ENCODE results near the gene AP4E1. TPM values are rescaled to one million over a fixed set of nuclear protein-coding genes. Genes with fewer than 3 reads are reported as not detected.

Gene AP4E1
- total and polyA plus RNA-seq, 2 of the 8 experiments (the other 6 are each of a cell fraction or from before 2014, with no cell fraction given), result 1.4 to 10.9 TPM

- H3K9ac ChIP-seq (replicated peaks in 1 of 4; ENCODE audit: extremely low read depth in 1 of 4, low read depth in 3 of 4, low read length in 3 of 4), result no peak overlapping the region
- no peak for FAIRE-seq
- no peak overlapping the region for H4K8ac ChIP-seq (ENCODE audit: extremely low read depth, insufficient read depth, low read length)
- no peak overlapping the region for H2BK120ac ChIP-seq (replicated peaks; ENCODE audit: low read depth, low read length)
- H3K23me2 ChIP-seq (ENCODE audit: low read depth, low read length), result no peaks in the 10 kb centered on the region
- no peak overlapping the region for H2AFZ ChIP-seq (ENCODE audit: low read length)
- ChIA-PET POLR2A (ENCODE audit: partially characterized antibody) (no interaction called here), CTCF (ENCODE audit: partially characterized antibody) (no interaction called here)
- H3K4me3 ChIP-seq (ENCODE audit: extremely low read depth in 1 of 4, insufficient read depth in 2 of 4, low read depth in 3 of 4, low read length in 4 of 4), result no peak overlapping the region
- no peak overlapping the region for H2BK12ac ChIP-seq (ENCODE audit: low read depth, low read length)
- no peak overlapping the region for H2BK20ac ChIP-seq (ENCODE audit: low read length)
- H2BK5ac ChIP-seq (ENCODE audit: low read depth, low read length), result no peak overlapping the region
- H4K5ac ChIP-seq (ENCODE audit: insufficient read length, low read depth, low read length), result no peak overlapping the region
- no peak overlapping the region for H3K14ac ChIP-seq (ENCODE audit: insufficient read length)
- H3K36me3 ChIP-seq (ENCODE audit: control insufficient read depth in 2 of 4, insufficient read depth in 4 of 4, low read length in 3 of 4), result peaks cover 0 to 10% (median 2%) of the 10 kb centered on the region in 4 experiments; a peak in 2 of 8 replicates
- H3K23ac ChIP-seq (ENCODE audit: insufficient read length), result no peak overlapping the region
- H3K56ac ChIP-seq (replicated peaks; ENCODE audit: insufficient read length, low read depth, low read length), result no peak overlapping the region
- DNase-seq (ENCODE audit: low read depth in 1 of 2, low spot score in 2 of 2), result no peak
- H4K91ac ChIP-seq (replicated peaks; ENCODE audit: insufficient read length, low read length), result no peak overlapping the region
- no peak overlapping the region for H2AK5ac ChIP-seq (ENCODE audit: low read depth, low read length)
- no peaks in the 10 kb centered on the region for H3K4me1 ChIP-seq (replicated peaks in 1 of 4; ENCODE audit: control insufficient read depth in 3 of 4, insufficient read depth in 4 of 4, low read length in 3 of 4)
- H2BK15ac ChIP-seq (ENCODE audit: low read length), result no peak overlapping the region
- no peak overlapping the region for H3K4ac ChIP-seq (replicated peaks; ENCODE audit: insufficient read length, low read depth, low read length)
- H3K9me3 ChIP-seq (ENCODE audit: insufficient read depth in 2 of 2, low read depth in 1 of 2, low read length in 1 of 2), result no peaks in the 10 kb centered on the region; a peak in 1 of 4 replicates
- H3K27me3 ChIP-seq (replicated peaks in 1 of 4; ENCODE audit: control insufficient read depth in 3 of 4, extremely low read depth in 1 of 4, insufficient read depth in 3 of 4, low read length in 3 of 4), result no peaks in the 10 kb centered on the region
- no peak overlapping the region for H3K18ac ChIP-seq (ENCODE audit: extremely low read depth, low read length)
- H3K4me2 ChIP-seq (ENCODE audit: insufficient read depth in 1 of 2, low read depth in 2 of 2, low read length in 2 of 2), result no peak overlapping the region
- peaks cover 0 to 1% of the 10 kb centered on the region in 2 experiments for H4K20me1 ChIP-seq (replicated peaks in 1 of 2; ENCODE audit: control insufficient read depth in 1 of 2, insufficient read depth in 2 of 2, low read length in 2 of 2)
- H3K79me2 ChIP-seq (ENCODE audit: control insufficient read depth in 1 of 2, insufficient read depth in 2 of 2, low read length in 2 of 2), result no peaks in the 10 kb centered on the region
- no peak overlapping the region for H3K27ac ChIP-seq (ENCODE audit: low read depth, low read length)
- no peaks in the 10 kb centered on the region for H3K79me1 ChIP-seq (ENCODE audit: low read depth, low read length)
- TF ChIP-seq RBBP5 (IDR thresholded peaks at IDR 0.05; ENCODE audit: borderline replicate concordance, low read depth, low read length) (no peak), CEBPB (IDR thresholded peaks at IDR 0.05; ENCODE audit: low read depth, low read length) (no peak), EZH2 (IDR thresholded peaks at IDR 0.05; ENCODE audit: low read depth, low read length, severe bottlenecking) (no peak), USF2 (IDR thresholded peaks at IDR 0.05; ENCODE audit: low read length) (no peak), SP1 (IDR thresholded peaks at IDR 0.05; ENCODE audit: low read depth, low read length) (no peak), SUZ12 (IDR thresholded peaks at IDR 0.05; ENCODE audit: low read length) (no peak), SRF (IDR thresholded peaks at IDR 0.05; ENCODE audit: low read depth, low read length) (no peak)
Measured at GRCh38 chr15:50971115-50971514, 62.6 kb downstream of the AP4E1 start.
